Liver (tissue), 3 donors: ENCODE data around the gene IRGQ.
A peak's percentile ranks its signal among the peaks of the same experiment; 100 is the strongest.

ENCODE experiments used
- ATF3 ChIP-seq: IDR thresholded peaks from 2 replicates; pipeline ENCODE4 v1.6.1; 2016; ENCODE audit warnings: antibody characterized with exemption
- CTCF ChIP-seq: fragments of 150-350 bp; IDR thresholded peaks from 2 replicates; pipeline ENCODE4 v1.5.1; 2017; ENCODE audit warnings: improper control_type of control experiment, low read depth, low read length; ENCODE audit not compliant: missing input control
- HNF4G ChIP-seq: IDR thresholded peaks from 2 replicates; pipeline ENCODE4 v1.6.1; 2016; ENCODE audit warnings: antibody characterized with exemption
- MAX ChIP-seq: IDR thresholded peaks from 2 replicates; pipeline ENCODE4 v1.6.1; 2016; ENCODE audit warnings: antibody characterized with exemption
- RAD21 ChIP-seq, 2 donors: IDR thresholded peaks; 2 replicates each; pipeline ENCODE4 v1.6.1; 2016; ENCODE audit warnings: antibody characterized with exemption in 2 of 2, mild to moderate bottlenecking in 2 of 2
- REST ChIP-seq: IDR thresholded peaks from 2 replicates; pipeline ENCODE4 v1.6.1; 2016; ENCODE audit warnings: antibody characterized with exemption, mild to moderate bottlenecking
- SP1 ChIP-seq: IDR thresholded peaks from 2 replicates; pipeline ENCODE4 v1.6.1; 2018; ENCODE audit warnings: antibody characterized with exemption, mild to moderate bottlenecking
- TAF1 ChIP-seq: conservative IDR thresholded peaks from 2 replicates; pipeline ENCODE4 v1.6.1; 2016; ENCODE audit warnings: antibody characterized with exemption, mild to moderate bottlenecking
- YY1 ChIP-seq: IDR thresholded peaks from 2 replicates; pipeline ENCODE4 v1.6.1; 2016; ENCODE audit warnings: antibody characterized with exemption, mild to moderate bottlenecking
- ZBTB33 ChIP-seq: IDR thresholded peaks from 2 replicates; pipeline ENCODE4 v1.6.1; 2016; ENCODE audit warnings: antibody characterized with exemption
- donor health status: healthy.
- donor health status: healthy.

- no peak for TF ChIP-seq CTCF
- no peak for TF ChIP-seq TAF1
- TF ChIP-seq RAD21 (IDR thresholded peaks at IDR 0.05) = peak; percentile 34 to 42
- peak; percentile 91 for TF ChIP-seq YY1
- TF ChIP-seq SP1 = peak; percentile 69
- peak; percentile 76 for TF ChIP-seq REST
- TF ChIP-seq ZBTB33 = peak; percentile 97
- TF ChIP-seq HNF4G = no peak
- peak; percentile 71 for TF ChIP-seq ATF3
- peak; percentile 84 for TF ChIP-seq MAX
These were observed at the start of gene IRGQ, which contains the start of gene ZNF576 for GRCh38 chr19:43595999-43596841.
